Nephron (organoid): ENCODE results near the gene KLK1.
"Not testable (repeated sequence)": the region's sequence is repeated elsewhere in the genome, so short reads cannot be mapped to it uniquely, and the experiment has no call there.

Source experiments
- H3K27ac Mint-ChIP-seq, 3 experiments: 2 replicates each; pipeline ENCODE4 v1.8.0; 2020; ENCODE audit warnings: mixed read lengths in 3 of 3, mild to moderate bottlenecking in 2 of 3, moderate library complexity in 1 of 3
- H3K27me3 Mint-ChIP-seq: 2 replicates; pipeline ENCODE4 v1.8.0; 2021; ENCODE audit warnings: low read depth, mild to moderate bottlenecking, moderate library complexity, mixed read lengths
- H3K36me3 Mint-ChIP-seq: 2 replicates; pipeline ENCODE4 v1.8.0; 2020; ENCODE audit warnings: low read depth, mixed read lengths
- H3K4me1 Mint-ChIP-seq: 2 replicates; pipeline ENCODE4 v1.8.0; 2020; ENCODE audit warnings: mixed read lengths
- H3K4me3 Mint-ChIP-seq, 3 experiments: 2 replicates each; pipeline ENCODE4 v1.8.0; 2020; ENCODE audit warnings: mild to moderate bottlenecking in 3 of 3, mixed read lengths in 3 of 3, moderate library complexity in 2 of 3
- H3K9me3 Mint-ChIP-seq: 2 replicates; pipeline ENCODE4 v1.8.0; 2020; ENCODE audit warnings: mixed read lengths
- TF ChIP-seq, protein P1 (sequence below), 3 experiments: fragments of 200-600 bp; sonication (generic); IDR thresholded peaks; one replicate each; pipeline ENCODE4 v1.5.0; 2021; ENCODE audit warnings: antibody characterized with exemption in 3 of 3; ENCODE audit not compliant: unreplicated experiment in 3 of 3

The KLK1 gene

DNA sequence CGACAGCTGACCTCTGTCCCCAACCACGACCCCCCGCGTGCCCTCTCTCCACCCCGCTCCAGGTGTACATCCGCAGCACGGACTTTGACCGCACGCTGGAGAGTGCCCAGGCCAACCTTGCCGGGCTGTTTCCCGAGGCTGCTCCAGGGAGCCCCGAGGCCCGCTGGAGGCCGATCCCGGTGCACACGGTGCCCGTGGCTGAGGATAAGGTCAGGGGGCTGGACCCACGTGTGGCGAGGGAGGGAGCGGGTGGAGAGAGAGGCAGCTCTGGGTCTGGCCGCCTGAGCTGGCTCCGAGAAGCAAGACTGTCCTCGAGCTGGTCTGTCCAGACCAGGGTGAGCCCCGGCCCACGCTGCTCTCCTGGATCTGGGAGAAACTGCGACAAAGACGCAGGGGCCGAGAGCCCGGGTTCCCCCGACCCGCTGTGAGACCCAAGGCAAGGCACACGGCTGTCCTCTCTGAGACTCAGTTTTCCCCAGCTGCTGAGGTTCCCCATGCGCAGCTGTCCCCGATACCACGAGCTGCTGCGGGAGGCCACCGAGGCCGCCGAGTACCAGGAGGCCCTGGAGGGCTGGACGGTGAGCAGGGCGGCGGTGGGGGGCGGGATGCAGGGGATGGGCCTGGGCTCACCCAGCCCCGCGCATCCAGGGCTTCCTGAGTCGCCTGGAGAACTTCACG, 31.9 kb downstream of the KLK1 start:
- TF ChIP-seq, protein P1, sequence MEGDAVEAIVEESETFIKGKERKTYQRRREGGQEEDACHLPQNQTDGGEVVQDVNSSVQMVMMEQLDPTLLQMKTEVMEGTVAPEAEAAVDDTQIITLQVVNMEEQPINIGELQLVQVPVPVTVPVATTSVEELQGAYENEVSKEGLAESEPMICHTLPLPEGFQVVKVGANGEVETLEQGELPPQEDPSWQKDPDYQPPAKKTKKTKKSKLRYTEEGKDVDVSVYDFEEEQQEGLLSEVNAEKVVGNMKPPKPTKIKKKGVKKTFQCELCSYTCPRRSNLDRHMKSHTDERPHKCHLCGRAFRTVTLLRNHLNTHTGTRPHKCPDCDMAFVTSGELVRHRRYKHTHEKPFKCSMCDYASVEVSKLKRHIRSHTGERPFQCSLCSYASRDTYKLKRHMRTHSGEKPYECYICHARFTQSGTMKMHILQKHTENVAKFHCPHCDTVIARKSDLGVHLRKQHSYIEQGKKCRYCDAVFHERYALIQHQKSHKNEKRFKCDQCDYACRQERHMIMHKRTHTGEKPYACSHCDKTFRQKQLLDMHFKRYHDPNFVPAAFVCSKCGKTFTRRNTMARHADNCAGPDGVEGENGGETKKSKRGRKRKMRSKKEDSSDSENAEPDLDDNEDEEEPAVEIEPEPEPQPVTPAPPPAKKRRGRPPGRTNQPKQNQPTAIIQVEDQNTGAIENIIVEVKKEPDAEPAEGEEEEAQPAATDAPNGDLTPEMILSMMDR (IDR thresholded peaks at IDR 0.05; ENCODE audit: unreplicated experiment in 3 of 3), result no peak
- no peaks in the 10 kb centered on the region for H3K9me3 Mint-ChIP-seq

DNA sequence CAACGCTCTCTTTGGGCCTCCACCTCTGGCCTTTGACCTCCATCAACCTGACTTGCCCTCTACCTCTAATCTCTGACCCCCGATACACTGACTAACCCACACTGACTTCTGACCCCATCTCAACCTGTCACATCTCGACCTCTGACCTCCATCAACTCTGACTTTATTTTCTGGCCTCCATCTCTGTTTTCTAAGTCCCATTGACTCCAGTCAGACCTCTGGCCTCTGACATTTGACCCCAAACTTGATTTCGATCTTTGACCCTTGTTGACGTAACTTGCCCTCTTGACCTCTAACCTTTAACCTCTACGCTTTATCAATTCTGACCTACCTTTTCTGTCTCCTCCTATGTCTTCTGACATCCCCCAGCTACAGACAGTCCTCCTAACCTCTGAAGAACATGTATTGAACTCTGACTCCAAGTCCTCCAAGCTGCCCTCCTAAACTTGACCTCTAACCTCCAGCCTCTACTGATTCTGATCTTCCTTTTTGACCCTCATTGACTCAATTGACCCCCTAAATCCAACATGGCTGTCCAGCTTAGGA, 32.6 kb downstream of the KLK1 start:
- H3K9me3 Mint-ChIP-seq, result no peaks in the 10 kb centered on the region
- no peaks in the 10 kb centered on the region for H3K4me1 Mint-ChIP-seq

More for the DNA sequence above, 31.9 kb downstream of the KLK1 start:
- Mint-ChIP-seq H3K4me1 (no peaks in the 10 kb centered on the region), H3K27ac (no peak overlapping the region), H3K36me3 (no peaks in the 10 kb centered on the region), H3K4me3 (no peak overlapping the region), H3K27me3 (peaks cover 6% of the 10 kb centered on the region)

DNA sequence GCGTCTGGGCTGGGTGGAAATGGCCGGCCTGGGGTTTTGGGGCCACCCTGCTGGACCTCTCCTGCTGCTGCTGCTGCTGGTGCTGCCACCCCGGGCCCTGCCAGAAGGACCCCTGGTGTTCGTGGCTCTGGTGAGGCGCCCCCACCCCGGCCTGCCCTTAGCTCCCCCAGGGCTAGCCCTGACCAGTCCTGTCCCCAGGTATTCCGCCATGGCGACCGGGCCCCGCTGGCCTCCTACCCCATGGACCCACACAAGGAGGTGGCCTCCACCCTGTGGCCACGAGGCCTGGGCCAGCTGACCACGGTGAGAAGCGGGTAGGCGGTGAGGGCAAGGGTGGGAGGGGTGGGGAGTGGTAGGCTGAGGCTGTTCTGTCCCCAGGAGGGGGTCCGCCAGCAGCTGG, 33.2 kb downstream of the KLK1 start, which contains the start of gene ACP4:
TSS of gene ACP4 (plus strand) at position 20 of the 400 bp plus-strand sequence. CDS start at position 20, 0 bp downstream.
- H3K9me3 Mint-ChIP-seq, result no peaks in the 10 kb centered on the region
- peaks cover 6% of the 10 kb centered on the region for H3K27me3 Mint-ChIP-seq
- H3K4me3 Mint-ChIP-seq, result no peak within 1 kb of the TSS
- H3K27ac Mint-ChIP-seq, result no peak within 1 kb of the TSS
- TF ChIP-seq, protein P1 (IDR thresholded peaks at IDR 0.05; ENCODE audit: unreplicated experiment in 3 of 3), result no peak
- no peaks in the 10 kb centered on the region for H3K36me3 Mint-ChIP-seq
- H3K4me1 Mint-ChIP-seq, result no peaks in the 10 kb centered on the region

More for the DNA sequence above, 32.6 kb downstream of the KLK1 start:
- no peak overlapping the region for H3K27ac Mint-ChIP-seq
- peaks cover 6% of the 10 kb centered on the region for H3K27me3 Mint-ChIP-seq
- no peak overlapping the region for H3K4me3 Mint-ChIP-seq
- TF ChIP-seq, protein P1 (IDR thresholded peaks at IDR 0.05; ENCODE audit: unreplicated experiment in 3 of 3), result no peak
- no peaks in the 10 kb centered on the region for H3K36me3 Mint-ChIP-seq

DNA sequence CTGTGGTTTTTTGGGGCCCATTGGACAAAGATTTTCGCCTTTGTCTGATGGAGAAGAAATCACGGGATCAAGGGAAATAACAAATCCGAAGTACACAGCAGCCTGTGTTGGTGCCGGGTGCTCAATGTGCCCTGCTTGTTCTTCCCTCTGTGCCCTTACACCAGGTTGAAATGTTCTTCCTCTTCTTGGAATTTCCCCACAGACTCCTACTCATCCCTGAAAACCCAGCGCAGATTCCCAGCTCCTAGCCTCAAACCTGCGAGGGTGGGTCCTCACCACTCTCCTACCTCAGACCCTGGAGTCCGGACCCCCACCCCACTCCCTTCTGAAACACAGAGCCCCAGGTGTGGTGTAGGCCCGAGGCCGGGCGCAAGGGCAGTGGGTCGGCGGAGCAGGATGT, 38.3 kb downstream of the KLK1 start:
- H3K9me3 Mint-ChIP-seq, result no peaks in the 10 kb centered on the region
- H3K27me3 Mint-ChIP-seq, result peaks cover 44% of the 10 kb centered on the region
- no peak overlapping the region for H3K27ac Mint-ChIP-seq
- no peaks in the 10 kb centered on the region for H3K36me3 Mint-ChIP-seq
- H3K4me3 Mint-ChIP-seq, result no peak overlapping the region
- H3K4me1 Mint-ChIP-seq, result peaks cover 4% of the 10 kb centered on the region
- TF ChIP-seq, protein P1 (IDR thresholded peaks at IDR 0.05; ENCODE audit: unreplicated experiment in 3 of 3), result no peak

DNA sequence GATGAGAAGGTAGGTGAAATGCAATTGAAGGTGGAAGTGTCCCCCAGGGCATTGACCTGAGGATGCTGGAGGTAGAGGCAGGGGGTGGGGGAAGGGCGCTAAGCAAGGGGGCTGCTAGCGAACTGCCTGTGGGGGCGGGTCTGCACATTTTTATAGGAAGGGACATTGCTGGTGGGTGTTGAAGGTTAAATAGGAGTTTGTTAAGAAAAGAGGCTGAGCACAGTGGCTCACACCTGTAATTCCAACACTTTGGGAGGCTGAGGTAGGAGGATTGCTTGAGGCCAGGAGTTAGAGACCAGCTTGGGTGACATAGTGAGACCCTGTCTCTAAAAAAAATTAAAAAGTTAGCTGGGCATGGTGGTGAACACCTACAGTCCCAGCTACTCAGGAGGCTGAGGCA, 38.9 kb downstream of the KLK1 start:
- H3K4me3 Mint-ChIP-seq, result no peak overlapping the region
- peaks cover 4% of the 10 kb centered on the region for H3K4me1 Mint-ChIP-seq
- no peak overlapping the region for H3K27ac Mint-ChIP-seq
- H3K9me3 Mint-ChIP-seq, result no peaks in the 10 kb centered on the region
- TF ChIP-seq, protein P1 (IDR thresholded peaks at IDR 0.05; ENCODE audit: unreplicated experiment in 3 of 3), result no peak
- H3K27me3 Mint-ChIP-seq, result peaks cover 46% of the 10 kb centered on the region
- H3K36me3 Mint-ChIP-seq, result no peaks in the 10 kb centered on the region

DNA sequence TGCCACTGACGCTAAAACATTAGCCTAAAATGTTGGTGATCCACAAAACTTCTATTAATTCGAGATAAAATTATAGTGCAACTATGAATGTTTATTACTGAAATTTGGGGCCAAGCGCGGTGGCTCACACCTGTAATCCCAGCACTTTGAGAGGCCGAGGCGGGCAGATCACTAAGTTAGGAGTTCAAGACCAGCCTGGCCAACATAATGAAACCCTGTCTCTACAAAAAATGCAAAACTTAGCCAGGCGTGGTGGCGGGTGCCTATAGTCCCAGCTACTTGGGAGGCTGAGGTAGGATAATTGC, 39.8 kb downstream of the KLK1 start:
- peaks cover 54% of the 10 kb centered on the region for H3K27me3 Mint-ChIP-seq
- H3K4me1 Mint-ChIP-seq, result not testable (repeated sequence)

More for the DNA sequence above, 39.8 kb downstream of the KLK1 start:
- H3K4me3 Mint-ChIP-seq, H3K36me3 Mint-ChIP-seq, H3K27ac Mint-ChIP-seq, H3K9me3 Mint-ChIP-seq: not testable (repeated sequence)
